ENCODE results near the gene RNU1-2.
A peak's percentile ranks its signal among the peaks of the same experiment; 100 is the strongest.
"Not testable (repeated sequence)": the region's sequence is repeated elsewhere in the genome, so short reads cannot be mapped to it uniquely, and the experiment has no call there.

Gene RNU1-2

GRCh38 chr1:16911851-16912721, 16.3 kb downstream of the RNU1-2 start:
- not testable (repeated sequence) for DNase-seq

DNA sequence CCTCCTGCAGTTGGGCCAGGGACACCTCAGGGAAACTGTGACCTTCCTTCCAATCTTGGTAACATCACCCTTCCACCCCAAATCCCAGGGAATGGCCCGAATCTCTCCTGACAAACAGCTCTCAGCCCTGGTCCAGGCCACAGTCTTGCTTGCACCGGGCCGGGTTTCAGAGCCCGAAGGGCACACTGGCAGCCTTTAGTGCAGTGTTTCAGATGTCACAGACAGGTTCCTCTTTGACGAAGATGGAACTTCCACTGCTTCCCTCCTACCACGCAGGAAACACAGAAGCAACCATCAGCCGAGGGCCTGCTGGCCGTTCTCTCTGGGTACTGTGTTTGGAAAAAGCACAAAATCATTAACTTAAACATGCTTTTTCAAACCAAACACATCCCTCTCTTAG, 17.0 kb downstream of the RNU1-2 start:
- not testable (repeated sequence) for DNase-seq

DNA sequence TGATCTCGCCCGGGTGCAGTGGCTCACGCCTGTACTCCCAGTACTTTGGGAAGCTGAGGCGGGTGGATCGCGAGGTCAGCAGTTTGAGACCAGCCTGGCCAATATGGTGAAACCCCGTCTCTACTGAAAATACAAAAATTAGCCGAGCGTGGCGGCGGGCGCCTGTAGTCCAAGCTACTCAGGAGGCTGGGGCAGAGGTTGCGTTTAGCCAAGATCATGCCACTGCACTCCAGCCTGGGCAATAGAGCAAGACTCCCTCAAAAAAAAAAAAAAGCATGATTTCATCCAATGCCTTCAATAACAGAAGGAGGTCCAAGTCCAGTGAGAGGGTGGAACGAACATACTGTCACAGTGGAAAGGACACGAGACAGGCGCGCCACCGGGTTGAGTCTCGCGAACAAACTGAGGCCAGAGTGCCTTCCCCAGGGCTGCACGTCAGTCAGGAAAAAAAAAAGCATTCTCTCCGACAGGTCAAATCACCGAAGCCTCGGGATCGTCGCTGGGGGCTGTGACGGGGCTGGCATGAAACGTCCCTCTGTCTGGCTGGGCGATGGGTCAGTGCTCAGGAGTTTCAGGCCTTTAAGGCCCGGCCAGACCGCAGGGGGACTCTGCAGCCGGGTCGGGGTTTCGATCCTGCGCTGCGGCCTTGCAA, 17.5 kb downstream of the RNU1-2 start:
- DNase-seq = no peak

DNA sequence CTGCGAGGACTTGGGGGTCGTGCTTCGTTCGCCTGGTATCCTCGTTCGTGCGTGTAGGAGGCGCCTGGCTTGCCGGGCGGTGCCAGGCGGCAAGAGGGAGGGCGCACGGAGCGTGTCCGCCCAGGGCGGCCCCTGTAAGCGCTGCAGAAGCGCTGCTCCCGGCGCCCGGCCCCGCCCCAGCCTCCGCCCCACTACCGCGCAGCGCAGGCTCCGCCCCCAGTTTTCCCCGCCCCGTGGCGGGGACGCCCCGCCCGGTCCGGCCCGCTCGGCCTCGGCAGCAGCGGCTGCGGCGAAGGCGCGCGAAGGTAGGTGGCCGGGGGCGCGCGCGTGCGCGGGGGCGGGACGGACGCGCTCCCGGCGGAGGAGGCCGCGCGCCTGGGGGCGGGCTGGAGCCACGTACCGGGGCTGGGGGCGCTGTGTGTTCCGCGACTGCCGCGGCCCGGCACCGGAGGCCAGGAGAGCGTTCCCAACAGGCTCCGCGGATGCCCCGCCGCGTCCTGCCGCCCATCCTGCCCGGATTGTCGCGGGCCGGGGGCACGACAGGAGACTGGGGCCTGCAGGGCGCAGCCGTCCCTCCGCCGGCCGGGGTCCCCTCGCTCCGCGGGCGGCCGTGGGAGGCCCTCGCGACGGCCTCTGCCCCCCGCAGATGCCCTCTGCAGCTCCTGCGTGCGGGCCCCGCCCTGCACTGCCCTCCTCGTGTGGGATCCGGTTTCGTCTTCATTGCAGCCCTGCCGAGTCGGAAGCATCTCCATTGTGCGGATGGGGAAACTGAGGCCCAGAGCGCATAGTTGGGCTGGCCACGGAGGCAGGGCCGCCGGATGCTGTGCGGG, 18.3 kb downstream of the RNU1-2 start:
- DNase-seq = peak; percentile 96

DNA sequence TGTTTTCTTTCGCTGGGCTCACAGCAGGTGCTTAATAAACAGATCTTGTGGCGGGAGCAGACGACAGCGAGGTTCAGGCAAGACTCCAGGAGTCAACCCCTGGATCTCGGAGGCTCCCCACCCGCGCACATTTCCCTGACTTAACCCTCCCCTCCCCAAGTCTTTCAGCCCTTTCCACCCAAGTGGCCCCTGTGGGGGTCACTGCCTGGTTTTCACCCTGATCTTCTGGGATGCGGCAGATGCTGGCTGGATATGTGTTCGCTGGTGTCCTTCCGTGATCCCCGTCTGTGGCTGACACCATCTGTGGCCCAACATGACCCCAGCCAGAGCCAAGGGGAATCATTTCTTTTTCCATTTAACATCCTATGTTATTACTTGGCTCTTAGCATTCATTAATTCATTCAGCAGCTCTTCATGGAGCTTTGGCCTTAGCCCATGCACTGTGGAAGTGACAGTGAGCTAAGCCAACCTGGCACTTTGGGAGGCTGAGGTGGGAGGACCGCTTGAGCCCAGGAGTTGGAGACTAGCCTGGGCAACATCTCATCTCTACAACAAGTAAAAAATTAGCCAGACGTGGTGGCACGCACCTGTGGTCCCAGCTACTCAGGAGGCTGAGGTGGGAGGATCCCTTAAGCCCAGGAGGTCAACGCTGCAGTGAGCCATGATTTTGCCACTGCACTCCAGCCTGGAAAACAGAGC, 19.3 kb downstream of the RNU1-2 start:
- not testable (repeated sequence) for DNase-seq

DNA sequence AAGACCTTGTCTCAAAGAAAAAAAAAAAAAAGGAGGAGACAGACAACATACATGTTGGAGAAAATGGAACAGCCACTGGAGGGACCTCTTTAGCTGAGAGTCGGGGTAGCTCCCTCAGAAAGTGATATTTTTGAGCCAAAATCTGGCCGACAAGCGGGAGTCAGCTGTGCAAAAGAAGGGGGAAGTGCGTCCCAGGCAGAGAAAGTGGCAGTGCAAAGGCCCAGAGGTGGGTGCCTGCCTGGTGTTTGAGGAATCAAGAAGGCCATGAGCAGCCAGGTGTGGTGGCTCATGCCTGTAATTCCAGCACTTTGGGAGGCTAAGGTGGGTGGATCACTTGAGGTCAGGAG, 19.8 kb downstream of the RNU1-2 start:
- no peak for DNase-seq

GRCh38 chr1:16916036-16916880, 20.5 kb downstream of the RNU1-2 start:
- DNase-seq = not testable (repeated sequence)

GRCh38 chr1:16918371-16918770, 22.6 kb downstream of the RNU1-2 start:
- DNase-seq = no peak

GRCh38 chr1:16918936-16919665, 23.3 kb downstream of the RNU1-2 start:
- not testable (repeated sequence) for DNase-seq

GRCh38 chr1:16920951-16921350, 25.2 kb downstream of the RNU1-2 start:
- DNase-seq = no peak

DNA sequence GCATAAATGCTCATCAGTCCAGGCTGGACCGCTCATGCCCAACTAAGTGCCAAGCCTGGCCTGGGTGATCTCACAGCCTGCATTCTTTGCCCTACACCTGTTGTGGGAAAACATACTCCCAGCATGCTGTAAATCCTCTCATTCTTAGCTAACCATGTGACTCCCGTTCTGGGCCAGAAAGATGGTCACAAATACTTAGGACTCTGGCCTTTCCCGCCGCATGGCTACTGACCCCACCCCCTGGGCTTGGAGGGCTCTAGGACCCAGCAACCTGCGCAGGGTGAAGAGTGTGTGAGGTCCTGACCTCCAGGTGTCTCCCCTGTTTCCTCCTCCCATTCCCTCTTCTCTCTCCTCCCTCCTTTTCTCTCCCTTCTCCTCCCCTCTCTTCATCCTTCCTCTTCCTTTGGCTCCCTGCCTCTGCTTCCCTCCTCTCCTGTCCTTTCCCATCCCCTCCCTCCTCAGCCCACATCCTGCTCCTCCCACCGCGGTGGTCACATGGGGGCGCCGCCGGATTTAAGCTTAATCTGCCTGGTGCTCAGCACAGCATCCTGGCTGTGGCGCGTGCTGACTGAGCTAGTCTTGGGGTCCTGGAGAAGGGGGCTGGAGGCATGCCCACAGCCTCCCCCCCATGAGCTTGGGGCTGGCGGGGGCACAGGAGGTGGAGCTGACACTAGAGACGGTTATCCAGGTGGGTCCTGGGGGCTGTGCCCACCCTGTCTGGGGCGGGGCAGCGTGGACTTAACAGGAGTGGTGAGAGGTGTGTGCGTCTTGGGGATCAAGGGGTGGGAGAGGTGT, 25.8 kb downstream of the RNU1-2 start, which contains the start of gene CROCC:
CROCC (plus strand) TSS at position 541 of the 795 bp plus-strand sequence; CDS start at position 629, 88 bp downstream.
- DNase-seq = peak; percentile 35

GRCh38 chr1:16922466-16922865, 26.7 kb downstream of the RNU1-2 start:
- DNase-seq = no peak

DNA sequence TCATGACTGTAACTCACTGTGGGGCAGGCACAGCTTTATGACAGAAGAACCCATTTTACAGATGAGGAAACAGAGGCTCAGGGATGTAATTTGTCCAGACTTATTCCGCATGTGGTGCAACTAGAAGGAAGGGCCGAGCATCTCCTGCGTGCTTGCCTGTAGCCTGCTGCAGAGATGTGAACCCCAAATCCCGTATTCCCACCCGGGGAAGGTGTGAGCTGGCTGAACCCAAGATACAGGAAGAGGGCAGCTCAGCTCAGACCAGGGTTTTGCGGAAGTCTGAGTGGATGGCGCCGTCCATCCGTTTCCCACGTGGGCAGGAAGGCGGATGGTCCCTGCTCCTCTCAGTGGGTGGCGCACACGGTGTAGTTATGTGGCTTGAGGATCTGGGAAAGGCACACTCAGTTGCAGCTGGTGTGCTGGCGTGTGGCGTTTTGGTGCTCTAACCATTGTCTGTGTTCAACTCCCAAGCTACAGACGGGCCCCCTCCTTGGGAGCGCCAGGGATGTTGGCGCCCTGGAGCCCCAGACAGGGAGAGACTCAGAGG, 27.2 kb downstream of the RNU1-2 start:
- no peak for DNase-seq

- no peak for DNase-seq
Observed at GRCh38 chr1:16924216-16924918, 28.6 kb downstream of the RNU1-2 start.

GRCh38 chr1:16924919-16925477, 29.2 kb downstream of the RNU1-2 start:
- no peak for DNase-seq

DNA sequence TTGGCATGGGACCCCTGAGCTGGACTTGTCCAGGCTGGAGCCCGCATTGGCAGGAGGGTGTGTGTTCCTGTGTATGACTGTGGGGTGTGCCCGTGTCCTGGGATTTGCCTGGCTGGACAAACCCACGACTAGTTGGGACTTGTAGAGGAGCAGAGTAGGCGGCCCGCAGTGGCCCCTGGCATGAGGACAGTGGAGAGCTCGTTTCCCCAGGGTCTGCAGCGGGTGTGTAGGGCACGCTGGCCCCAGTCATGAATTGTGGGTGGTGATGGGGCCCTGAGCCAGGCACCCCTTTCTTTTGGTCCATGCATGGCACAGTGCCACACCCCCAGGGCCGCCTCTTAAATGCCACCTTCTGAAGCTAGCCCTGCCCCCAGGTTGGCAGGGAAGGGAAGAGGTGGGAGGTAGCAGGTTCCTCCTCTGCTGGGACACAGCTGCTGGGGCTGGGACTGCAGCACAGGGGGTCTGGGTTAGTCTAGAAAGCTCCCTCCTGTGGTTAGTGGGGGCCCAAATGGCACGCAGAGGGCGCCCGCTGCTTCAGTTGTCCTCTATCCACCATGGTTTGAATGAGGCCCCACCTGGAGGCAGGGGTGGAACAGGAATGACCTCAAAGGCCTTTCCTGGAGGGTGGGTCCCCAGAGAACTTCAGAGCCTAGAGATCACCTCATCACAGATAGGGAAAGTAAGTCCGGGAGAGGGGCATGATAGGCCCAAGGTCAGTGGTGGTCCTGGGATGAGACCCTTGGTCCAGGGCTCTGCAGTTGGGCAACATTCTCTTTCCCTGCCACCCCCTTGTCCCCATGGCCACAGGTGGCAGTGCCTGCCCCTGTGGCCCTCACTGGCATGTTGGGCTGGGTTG, 30.1 kb downstream of the RNU1-2 start:
- no peak for DNase-seq

GRCh38 chr1:16926491-16927073, 30.8 kb downstream of the RNU1-2 start:
- DNase-seq = no peak

Data from stimulated activated CD4-positive, alpha-beta T cell treated with anti-CD3 and anti-CD28 coated beads, Interleukin-4, amount 100 ng/mL, for 1 hour (primary cell).